Measurements from ENCODE around the gene SLC35D1. TPM values are rescaled to one million over a fixed set of nuclear protein-coding genes. Genes with fewer than 3 reads are reported as not detected.
"Not testable (repeated sequence)": the region's sequence is repeated elsewhere in the genome, so short reads cannot be mapped to it uniquely, and the experiment has no call there.

The SLC35D1 gene
- total RNA-seq, 2 experiments from 2014 or later, result 8.1 to 9.1 TPM

- H3K9me3 ChIP-seq (ENCODE audit: control insufficient read depth in 1 of 2, insufficient read depth in 1 of 2, low read length in 2 of 2), result no peaks in the 10 kb centered on the region
- intact Hi-C loops (cut with DNase I, micrococcal nuclease), result no loop called here
- ATAC-seq (ENCODE audit: poor library complexity), result no peak
Measured at GRCh38 chr1:66978201-66978600, 75.7 kb downstream of the SLC35D1 start.

GRCh38 chr1:66968574-66968973 lies 85.4 kb downstream of the SLC35D1 start:
- Histone ChIP-seq H3K36me3 (ENCODE audit: insufficient read depth, low read length) (peaks cover 80% of the 10 kb centered on the region), H3K9me3 (ENCODE audit: control insufficient read depth in 1 of 2, insufficient read depth in 1 of 2, low read length in 2 of 2) (no peaks in the 10 kb centered on the region), H3K4me1 (ENCODE audit: insufficient read depth, low read length) (no peaks in the 10 kb centered on the region), H3K27me3 (ENCODE audit: control insufficient read depth in 1 of 2, insufficient read depth in 2 of 2, low read length in 2 of 2) (no peaks in the 10 kb centered on the region), H3K4me3 (ENCODE audit: low read length) (no peak overlapping the region), H3K27ac (ENCODE audit: low read depth in 1 of 2, low read length in 2 of 2) (no peak overlapping the region)
- ChIA-PET POLR2A (no interaction called here), CTCF (no interaction called here)
- Mint-ChIP-seq H3K27ac (no peak overlapping the region), H3K27me3 (no peaks in the 10 kb centered on the region), H3K9me3 (no peaks in the 10 kb centered on the region), H3K36me3 (ENCODE audit: low read depth) (peaks cover 95% of the 10 kb centered on the region), H3K4me3 (no peak overlapping the region), H3K4me1 (ENCODE audit: low read depth) (peaks cover 43% of the 10 kb centered on the region)
- intact Hi-C loops (cut with DNase I, micrococcal nuclease), result loop anchor here in 1 of 2 experiments (5.0 to 10.0 kb wide), 2 partner anchors 36 to 204 kb away; no protein-coding TSS in a partner anchor
- no peak for DNase-seq
- no peak for ATAC-seq (ENCODE audit: poor library complexity)
- TF ChIP-seq CTCF (IDR thresholded peaks at IDR 0.05), result no peak

More at GRCh38 chr1:66978201-66978600, 75.7 kb downstream of the SLC35D1 start:
- no peaks in the 10 kb centered on the region for H3K27me3 ChIP-seq (ENCODE audit: control insufficient read depth in 1 of 2, insufficient read depth in 2 of 2, low read length in 2 of 2)
- H3K36me3 ChIP-seq (ENCODE audit: insufficient read depth, low read length), result peaks cover 72% of the 10 kb centered on the region
- no peaks in the 10 kb centered on the region for H3K4me1 ChIP-seq (ENCODE audit: insufficient read depth, low read length)
- CTCF ChIA-PET, result interaction anchor here (0.7 kb wide), 1 partner anchor 19 kb away, joined by 3 read pairs; no protein-coding TSS in a partner anchor
- H3K36me3 Mint-ChIP-seq (ENCODE audit: low read depth), result peaks cover 85% of the 10 kb centered on the region
- TF ChIP-seq CTCF (IDR thresholded peaks at IDR 0.05), result no peak
- peak overlapping the region; percentile 89 for H3K27ac Mint-ChIP-seq
- H3K4me3 Mint-ChIP-seq, result no peak overlapping the region
- no peaks in the 10 kb centered on the region for H3K9me3 Mint-ChIP-seq
- peaks cover 40% of the 10 kb centered on the region for H3K4me1 Mint-ChIP-seq (ENCODE audit: low read depth)
- no peak overlapping the region for H3K27ac ChIP-seq (ENCODE audit: low read depth in 1 of 2, low read length in 2 of 2)
- no peak overlapping the region for H3K4me3 ChIP-seq (ENCODE audit: low read length)
- no peaks in the 10 kb centered on the region for H3K27me3 Mint-ChIP-seq
- no peak for DNase-seq
- POLR2A ChIA-PET, result no interaction called here

- H3K4me1 ChIP-seq (ENCODE audit: insufficient read depth, low read length); H3K27ac ChIP-seq (ENCODE audit: low read depth in 1 of 2, low read length in 2 of 2); H3K27me3 Mint-ChIP-seq; H3K27me3 ChIP-seq (ENCODE audit: control insufficient read depth in 1 of 2, insufficient read depth in 2 of 2, low read length in 2 of 2); H3K9me3 ChIP-seq (ENCODE audit: control insufficient read depth in 1 of 2, insufficient read depth in 1 of 2, low read length in 2 of 2); H3K4me3 ChIP-seq (ENCODE audit: low read length); DNase-seq; ATAC-seq (ENCODE audit: poor library complexity); CTCF ChIA-PET; H3K4me3 Mint-ChIP-seq; POLR2A ChIA-PET; H3K9me3 Mint-ChIP-seq: not testable (repeated sequence)
- Mint-ChIP-seq H3K36me3 (ENCODE audit: low read depth) (peaks cover 98% of the 10 kb centered on the region), H3K4me1 (ENCODE audit: low read depth) (peaks cover 43% of the 10 kb centered on the region), H3K27ac (peak overlapping the region; percentile 37)
- peaks cover 81% of the 10 kb centered on the region for H3K36me3 ChIP-seq (ENCODE audit: insufficient read depth, low read length)
- intact Hi-C loops (cut with DNase I, micrococcal nuclease), result loop anchor here in 1 of 2 experiments (5.0 to 10.0 kb wide), 2 partner anchors 34 to 202 kb away; no protein-coding TSS in a partner anchor
Measured at GRCh38 chr1:66966188-66966873, 87.6 kb downstream of the SLC35D1 start.

- no peak for TF ChIP-seq CTCF (IDR thresholded peaks at IDR 0.05)
- Histone ChIP-seq H3K36me3 (ENCODE audit: insufficient read depth, low read length) (peaks cover 89% of the 10 kb centered on the region), H3K27me3 (ENCODE audit: control insufficient read depth in 1 of 2, insufficient read depth in 2 of 2, low read length in 2 of 2) (no peaks in the 10 kb centered on the region), H3K4me1 (ENCODE audit: insufficient read depth, low read length) (peaks cover 3% of the 10 kb centered on the region), H3K27ac (ENCODE audit: low read depth in 1 of 2, low read length in 2 of 2) (no peak overlapping the region), H3K4me3 (ENCODE audit: low read length) (no peak overlapping the region), H3K9me3 (ENCODE audit: control insufficient read depth in 1 of 2, insufficient read depth in 1 of 2, low read length in 2 of 2) (no peaks in the 10 kb centered on the region)
- ChIA-PET POLR2A (no interaction called here), CTCF (no interaction called here)
- Mint-ChIP-seq H3K4me3 (no peak overlapping the region), H3K9me3 (no peaks in the 10 kb centered on the region), H3K27ac (no peak overlapping the region), H3K27me3 (no peaks in the 10 kb centered on the region), H3K4me1 (ENCODE audit: low read depth) (peaks cover 71% of the 10 kb centered on the region), H3K36me3 (ENCODE audit: low read depth) (peaks cover 94% of the 10 kb centered on the region)
- no peak for ATAC-seq (ENCODE audit: poor library complexity)
- intact Hi-C loops (cut with DNase I, micrococcal nuclease), result no loop called here
- DNase-seq, result no peak
Measured at GRCh38 chr1:66957938-66958337, 96.0 kb downstream of the SLC35D1 start.
